HepG2 (cell line): ENCODE results near the gene CST4. TPM values are rescaled to one million over a fixed set of nuclear protein-coding genes. Genes with fewer than 3 reads are reported as not detected.

Experiments
- ARNT2 ChIP-seq: sonication (generic); formaldehyde crosslinking; IDR thresholded peaks from 2 replicates; pipeline ENCODE4 v1.8.0; 2022; ENCODE audit warnings: mild to moderate bottlenecking, low read depth, missing genetic modification reagents, moderate library complexity
- ATAD3A ChIP-seq: sonication (generic); formaldehyde crosslinking; IDR thresholded peaks from 2 replicates; pipeline ENCODE4 v1.4.0; 2020; ENCODE audit warnings: missing genetic modification reagents
- FOXM1 ChIP-seq: sonication (generic); formaldehyde crosslinking; IDR thresholded peaks from 2 replicates; pipeline ENCODE4 v1.5.0; 2020; ENCODE audit warnings: missing genetic modification reagents
- HOXA3 ChIP-seq: sonication (generic); formaldehyde crosslinking; IDR thresholded peaks from 2 replicates; pipeline ENCODE4 v1.5.0; 2020; ENCODE audit warnings: missing genetic modification reagents
- JUNB ChIP-seq: sonication (generic); formaldehyde crosslinking; IDR thresholded peaks from 2 replicates; pipeline ENCODE4 v1.8.0; 2022; ENCODE audit warnings: missing genetic modification reagents, mild to moderate bottlenecking, borderline replicate concordance
- MTERF4 ChIP-seq: sonication (generic); formaldehyde crosslinking; IDR thresholded peaks from 2 replicates; pipeline ENCODE4 v1.8.0; 2023; ENCODE audit warnings: mild to moderate bottlenecking, missing genetic modification reagents
- NKX3-1 ChIP-seq: sonication (generic); formaldehyde crosslinking; IDR thresholded peaks from 2 replicates; pipeline ENCODE4 v1.5.0; 2020; ENCODE audit warnings: missing genetic modification reagents
- POLR2A ChIP-seq, 2 experiments: IDR thresholded peaks; 2 replicates each; pipeline ENCODE4 v1.6.1; 2011; ENCODE audit warnings: low read depth in 2 of 2, low read length in 2 of 2, mild to moderate bottlenecking in 1 of 2, moderate library complexity in 1 of 2; ENCODE audit not compliant: insufficient read depth in 1 of 2
- RORA ChIP-seq: sonication (generic); formaldehyde crosslinking; IDR thresholded peaks from 2 replicates; pipeline ENCODE4 v1.5.0; 2020; ENCODE audit warnings: mild to moderate bottlenecking, missing genetic modification reagents, moderate library complexity
- ZMAT3 ChIP-seq: sonication (generic); formaldehyde crosslinking; conservative IDR thresholded peaks from 2 replicates; pipeline ENCODE4 v1.7.0; 2021; ENCODE audit warnings: missing genetic modification reagents
- ZNF550 ChIP-seq: sonication (generic); formaldehyde crosslinking; IDR thresholded peaks from 2 replicates; pipeline ENCODE4 v1.4.0; 2020; ENCODE audit warnings: mild to moderate bottlenecking, missing genetic modification reagents, borderline replicate concordance
- ZNF574 ChIP-seq: sonication (generic); formaldehyde crosslinking; IDR thresholded peaks from 2 replicates; pipeline ENCODE4 v1.4.0; 2020; ENCODE audit warnings: missing genetic modification reagents
- polyA plus RNA-seq, 8 experiments: library from polyadenylated mRNA; depleted of rRNA in 3 of 8; stranded (reverse) in 7 of 8; unstranded in 1 of 8; fragments of >200 nt; fragmentation: Illumina TruSeq in 4 of 8; extraction: Trizol in 4 of 8; gene quantifications; 2 replicates each; pipeline versions ENCODE4 v1.2.1 to v1.2.3, GENCODE V29; 2011 to 2016; ENCODE audit warnings: low read depth in 4 of 8, missing spikeins in 1 of 8, mixed read lengths in 1 of 8; ENCODE audit not compliant: insufficient read depth in 1 of 8
- total RNA-seq, 5 experiments: library from RNA; depleted of rRNA; stranded (reverse); fragments of >200 nt; fragmentation: Illumina TruSeq; extraction: Trizol; gene quantifications; 2 replicates each; pipeline ENCODE4 v1.2.3, GENCODE V29; 2016; ENCODE audit warnings: low read depth in 1 of 5
- TF ChIP-seq, protein P1 (sequence below): sonication (generic); formaldehyde crosslinking; IDR thresholded peaks from 2 replicates; pipeline ENCODE4 v1.4.0; 2020; ENCODE audit warnings: missing genetic modification reagents, low read depth, mild to moderate bottlenecking, borderline replicate concordance
- TF ChIP-seq, protein P2 (sequence below): sonication (generic); formaldehyde crosslinking; IDR thresholded peaks from 2 replicates; pipeline ENCODE4 v1.4.0; 2020; ENCODE audit warnings: missing genetic modification reagents

Gene CST4
- total and polyA plus RNA-seq, 2 of the 13 experiments (the other 11 are each of a cell fraction or from before 2014, with no cell fraction given), result not detected

- no peak for TF ChIP-seq JUNB
- TF ChIP-seq ZMAT3 (CRISPR knock-in tag), result 0 out of 2 replicates have a peak, but pooled peaks have one; percentile 24
- TF ChIP-seq, protein P1, sequence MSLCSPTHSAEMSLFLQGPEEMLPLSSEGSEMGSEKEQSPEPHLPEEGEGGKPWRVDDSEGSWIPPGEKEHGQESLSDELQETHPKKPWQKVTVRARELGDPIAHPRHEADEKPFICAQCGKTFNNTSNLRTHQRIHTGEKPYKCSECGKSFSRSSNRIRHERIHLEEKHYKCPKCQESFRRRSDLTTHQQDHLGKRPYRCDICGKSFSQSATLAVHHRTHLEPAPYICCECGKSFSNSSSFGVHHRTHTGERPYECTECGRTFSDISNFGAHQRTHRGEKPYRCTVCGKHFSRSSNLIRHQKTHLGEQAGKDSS, result no peak
- TF ChIP-seq MTERF4 (CRISPR knock-in tag), result 0 out of 2 replicates have a peak, but pooled peaks have one; percentile 13
- TF ChIP-seq FOXM1 (CRISPR knock-in tag), result no peak
- no peak for TF ChIP-seq ZNF550 (CRISPR knock-in tag)
- TF ChIP-seq NKX3-1, result no peak; the same call in 1 of the 2 replicates
- peak; percentile 69 for TF ChIP-seq HOXA3
- TF ChIP-seq ZNF574, result peak; percentile 53
- TF ChIP-seq RORA (CRISPR knock-in tag), result no peak
- TF ChIP-seq, protein P2, sequence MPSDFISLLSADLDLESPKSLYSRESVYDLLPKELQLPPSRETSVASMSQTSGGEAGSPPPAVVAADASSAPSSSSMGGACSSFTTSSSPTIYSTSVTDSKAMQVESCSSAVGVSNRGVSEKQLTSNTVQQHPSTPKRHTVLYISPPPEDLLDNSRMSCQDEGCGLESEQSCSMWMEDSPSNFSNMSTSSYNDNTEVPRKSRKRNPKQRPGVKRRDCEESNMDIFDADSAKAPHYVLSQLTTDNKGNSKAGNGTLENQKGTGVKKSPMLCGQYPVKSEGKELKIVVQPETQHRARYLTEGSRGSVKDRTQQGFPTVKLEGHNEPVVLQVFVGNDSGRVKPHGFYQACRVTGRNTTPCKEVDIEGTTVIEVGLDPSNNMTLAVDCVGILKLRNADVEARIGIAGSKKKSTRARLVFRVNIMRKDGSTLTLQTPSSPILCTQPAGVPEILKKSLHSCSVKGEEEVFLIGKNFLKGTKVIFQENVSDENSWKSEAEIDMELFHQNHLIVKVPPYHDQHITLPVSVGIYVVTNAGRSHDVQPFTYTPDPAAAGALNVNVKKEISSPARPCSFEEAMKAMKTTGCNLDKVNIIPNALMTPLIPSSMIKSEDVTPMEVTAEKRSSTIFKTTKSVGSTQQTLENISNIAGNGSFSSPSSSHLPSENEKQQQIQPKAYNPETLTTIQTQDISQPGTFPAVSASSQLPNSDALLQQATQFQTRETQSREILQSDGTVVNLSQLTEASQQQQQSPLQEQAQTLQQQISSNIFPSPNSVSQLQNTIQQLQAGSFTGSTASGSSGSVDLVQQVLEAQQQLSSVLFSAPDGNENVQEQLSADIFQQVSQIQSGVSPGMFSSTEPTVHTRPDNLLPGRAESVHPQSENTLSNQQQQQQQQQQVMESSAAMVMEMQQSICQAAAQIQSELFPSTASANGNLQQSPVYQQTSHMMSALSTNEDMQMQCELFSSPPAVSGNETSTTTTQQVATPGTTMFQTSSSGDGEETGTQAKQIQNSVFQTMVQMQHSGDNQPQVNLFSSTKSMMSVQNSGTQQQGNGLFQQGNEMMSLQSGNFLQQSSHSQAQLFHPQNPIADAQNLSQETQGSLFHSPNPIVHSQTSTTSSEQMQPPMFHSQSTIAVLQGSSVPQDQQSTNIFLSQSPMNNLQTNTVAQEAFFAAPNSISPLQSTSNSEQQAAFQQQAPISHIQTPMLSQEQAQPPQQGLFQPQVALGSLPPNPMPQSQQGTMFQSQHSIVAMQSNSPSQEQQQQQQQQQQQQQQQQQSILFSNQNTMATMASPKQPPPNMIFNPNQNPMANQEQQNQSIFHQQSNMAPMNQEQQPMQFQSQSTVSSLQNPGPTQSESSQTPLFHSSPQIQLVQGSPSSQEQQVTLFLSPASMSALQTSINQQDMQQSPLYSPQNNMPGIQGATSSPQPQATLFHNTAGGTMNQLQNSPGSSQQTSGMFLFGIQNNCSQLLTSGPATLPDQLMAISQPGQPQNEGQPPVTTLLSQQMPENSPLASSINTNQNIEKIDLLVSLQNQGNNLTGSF (CRISPR knock-in tag), result no peak; the same call in 1 of the 2 replicates
- TF ChIP-seq ARNT2, result no peak
- TF ChIP-seq ATAD3A (CRISPR knock-in tag), result no peak
- 0 out of 4 replicates have a peak, but pooled peaks of 1 of the 2 experiments have one; percentile 49 for TF ChIP-seq POLR2A (IDR thresholded peaks at IDR 0.05; ENCODE audit: insufficient read depth in 1 of 2, low read depth in 2 of 2, low read length in 2 of 2)
Observed at GRCh38 chr20:23640671-23641667, 47.9 kb downstream of the CST4 start (continued).
